Right lobe of liver (tissue), 6 donors: ENCODE results near the gene MKLN1. TPM values are rescaled to one million over a fixed set of nuclear protein-coding genes. Genes with fewer than 3 reads are reported as not detected.

Experiments
- ATAC-seq, 4 donors: fragments of 200-7000 bp; cut with Tn5 transposase; one replicate each; pipeline ENCODE4 v1.9.1; 2020; ENCODE audit warnings: mild to moderate bottlenecking in 4 of 4, moderate library complexity in 4 of 4
- DNase-seq, 3 donors: peaks; one replicate each; pipeline ENCODE4 v3.0.0-alpha.2; 2020
- H3K27ac ChIP-seq, 3 donors: fragments of 200-600 bp; one replicate each; pipeline ENCODE4 v1.8.0; 2022
- H3K27me3 ChIP-seq, 2 donors: fragments of 200-600 bp; one replicate each; pipeline ENCODE4 v1.8.0; 2022
- H3K36me3 ChIP-seq, 4 donors: fragments of 200-600 bp; sonication (generic) in 1 of 4; one replicate each; pipeline versions ENCODE4 v1.5.1 to v1.8.0; 2017 to 2022; ENCODE audit warnings: control low read depth in 1 of 4
- H3K4me1 ChIP-seq, 4 donors: fragments of 200-600 bp; sonication (generic) in 1 of 4; one replicate each; pipeline versions ENCODE4 v1.5.1 to v1.8.0; 2017 to 2022; ENCODE audit warnings: control low read depth in 1 of 4
- H3K4me3 ChIP-seq, 3 donors: fragments of 200-600 bp; one replicate each; pipeline ENCODE4 v1.8.0; 2022
- H3K9me3 ChIP-seq, 4 donors: fragments of 200-600 bp; sonication (generic) in 1 of 4; one replicate each; pipeline versions ENCODE4 v1.5.1 to v1.8.0; 2017 to 2022; ENCODE audit warnings: control low read depth in 1 of 4
- CTCF ChIP-seq, 4 donors: fragments of 200-600 bp in 3 of 4; fragments of 450-650 bp in 1 of 4; IDR thresholded peaks; one replicate each; pipeline versions ENCODE4 v1.5.1 to v1.8.0; 2016 to 2022; ENCODE audit warnings: antibody characterized with exemption in 4 of 4, mild to moderate bottlenecking in 2 of 4
- POLR2A ChIP-seq: fragments of 450-650 bp; IDR thresholded peaks from one replicate; pipeline ENCODE4 v1.6.1; 2017; ENCODE audit warnings: antibody characterized with exemption, mild to moderate bottlenecking
- WGBS: methylation state at CpG from one replicate; pipeline ENCODE4 v1.1.6; 2018; ENCODE audit warnings: low coverage, low lambda C conversion rate; ENCODE audit not compliant: insufficient coverage; ENCODE audit errors: missing lambda C conversion rate; 5-methylcytosine and 5-hydroxymethylcytosine counted together
- intact Hi-C, 2 donors: fragments of 100-400 bp; cut with DNase I; formaldehyde crosslinking; loops; one replicate each; pipeline versions ENCODE4 v1.11.2 to v1.14.1; 2022
- total RNA-seq, 6 experiments: library from RNA; depleted of rRNA in 2 of 6; stranded (reverse); fragments of >200 nt in 2 of 6; fragmentation: NEBNext Ultra II Directional in 3 of 6; extraction: Animal tissue kit (Norgen Biotek cat#: 25700) in 3 of 6; gene quantifications; one replicate each; pipeline versions ENCODE4 v1.1.0 to v1.2.4, GENCODE V29; 2016 to 2023
- donor health status: DM: no; HTN: yes; CAD: no.
- donor health status: DM: no; HTN: no; CAD: no.
- donor health status: DM: no; HTN: no; CAD: no.
- donor health status: DM: no; HTN: yes; CAD: no.
- donor health status: DM: no; HTN: yes; CAD: no.

The MKLN1 gene
- total RNA-seq, 6 experiments from 2014 or later = 24.0 to 39.6 (median 35.1) TPM

- no peaks in the 10 kb centered on the region for H3K27me3 ChIP-seq
- H3K9me3 ChIP-seq = no peaks in the 10 kb centered on the region
- DNase-seq = no peak
- intact Hi-C loops = no loop called here
- 100% methylated on average over 2 of the region's 2 CpGs for WGBS
- H3K4me3 ChIP-seq = no peak overlapping the region
- H3K4me1 ChIP-seq = peaks cover 0 to 11% (median 0%) of the 10 kb centered on the region in 4 donors
- H3K27ac ChIP-seq = no peak overlapping the region
- TF ChIP-seq POLR2A = no peak
- TF ChIP-seq CTCF (IDR thresholded peaks at IDR 0.05) = no peak
- peaks cover 0 to 6% (median 2%) of the 10 kb centered on the region in 4 donors for H3K36me3 ChIP-seq
- ATAC-seq = no peak
Observed at GRCh38 chr7:131449373-131449902, 121.8 kb downstream of the MKLN1 start.

GRCh38 chr7:131454498-131454897 is 126.8 kb downstream of the MKLN1 start:
- no peaks in the 10 kb centered on the region for H3K27me3 ChIP-seq
- peaks cover 0 to 6% (median 0%) of the 10 kb centered on the region in 4 donors for H3K36me3 ChIP-seq
- WGBS = 86% methylated on average over 1 of the region's 1 CpG
- H3K27ac ChIP-seq = no peak overlapping the region
- no peak overlapping the region for H3K4me3 ChIP-seq
- TF ChIP-seq CTCF (IDR thresholded peaks at IDR 0.05) = no peak
- DNase-seq (no peak), ATAC-seq (peak in 2 of 4 donors; percentile 16 to 33)
- no peaks in the 10 kb centered on the region for H3K9me3 ChIP-seq
- intact Hi-C loops = no loop called here
- H3K4me1 ChIP-seq = peaks cover 0 to 28% (median 4%) of the 10 kb centered on the region in 4 donors

GRCh38 chr7:131455001-131455400 is 127.3 kb downstream of the MKLN1 start:
- DNase-seq (no peak), ATAC-seq (peak in 3 of 4 donors; percentile 9 to 19 (median 15))
- H3K4me3 ChIP-seq = no peak overlapping the region
- peak overlapping the region in 1 of 3 donors; percentile 0 for H3K27ac ChIP-seq
- TF ChIP-seq CTCF (IDR thresholded peaks at IDR 0.05) = no peak
- TF ChIP-seq POLR2A = no peak
- peaks cover 0 to 6% (median 0%) of the 10 kb centered on the region in 4 donors for H3K36me3 ChIP-seq
- intact Hi-C loops = no loop called here
- 49% methylated on average over 2 of the region's 2 CpGs for WGBS
- H3K27me3 ChIP-seq = no peaks in the 10 kb centered on the region
- H3K4me1 ChIP-seq = peaks cover 0 to 28% (median 4%) of the 10 kb centered on the region in 4 donors
- no peaks in the 10 kb centered on the region for H3K9me3 ChIP-seq

GRCh38 chr7:131455546-131455945 is 127.9 kb downstream of the MKLN1 start:
- WGBS = 25% methylated on average over 7 of the region's 7 CpGs
- intact Hi-C loops = no loop called here

More at GRCh38 chr7:131455546-131455945, 127.9 kb downstream of the MKLN1 start:
- no peak overlapping the region for H3K4me3 ChIP-seq
- TF ChIP-seq POLR2A (no peak), CTCF (IDR thresholded peaks at IDR 0.05) (no peak)
- peak overlapping the region in 1 of 3 donors; percentile 0 for H3K27ac ChIP-seq
- peaks cover 0 to 6% (median 0%) of the 10 kb centered on the region in 4 donors for H3K36me3 ChIP-seq
- H3K9me3 ChIP-seq = no peaks in the 10 kb centered on the region
- peaks cover 0 to 28% (median 4%) of the 10 kb centered on the region in 4 donors for H3K4me1 ChIP-seq
- ATAC-seq = peak in 3 of 4 donors; percentile 47 to 67 (median 61)
- no peak for DNase-seq
- no peaks in the 10 kb centered on the region for H3K27me3 ChIP-seq
